HG03045 (cell line): ENCODE data around the gene TIGD6.
"Not testable (repeated sequence)": the region's sequence is repeated elsewhere in the genome, so short reads cannot be mapped to it uniquely, and the experiment has no call there.

Experiments used
- ATAC-seq: cut with Tn5 transposase; IDR thresholded peaks from one replicate; pipeline ENCODE4 v1.9.1; 2021; ENCODE audit warnings: mild to moderate bottlenecking, moderate library complexity; ENCODE audit not compliant: unreplicated experiment

TIGD6 gene

DNA sequence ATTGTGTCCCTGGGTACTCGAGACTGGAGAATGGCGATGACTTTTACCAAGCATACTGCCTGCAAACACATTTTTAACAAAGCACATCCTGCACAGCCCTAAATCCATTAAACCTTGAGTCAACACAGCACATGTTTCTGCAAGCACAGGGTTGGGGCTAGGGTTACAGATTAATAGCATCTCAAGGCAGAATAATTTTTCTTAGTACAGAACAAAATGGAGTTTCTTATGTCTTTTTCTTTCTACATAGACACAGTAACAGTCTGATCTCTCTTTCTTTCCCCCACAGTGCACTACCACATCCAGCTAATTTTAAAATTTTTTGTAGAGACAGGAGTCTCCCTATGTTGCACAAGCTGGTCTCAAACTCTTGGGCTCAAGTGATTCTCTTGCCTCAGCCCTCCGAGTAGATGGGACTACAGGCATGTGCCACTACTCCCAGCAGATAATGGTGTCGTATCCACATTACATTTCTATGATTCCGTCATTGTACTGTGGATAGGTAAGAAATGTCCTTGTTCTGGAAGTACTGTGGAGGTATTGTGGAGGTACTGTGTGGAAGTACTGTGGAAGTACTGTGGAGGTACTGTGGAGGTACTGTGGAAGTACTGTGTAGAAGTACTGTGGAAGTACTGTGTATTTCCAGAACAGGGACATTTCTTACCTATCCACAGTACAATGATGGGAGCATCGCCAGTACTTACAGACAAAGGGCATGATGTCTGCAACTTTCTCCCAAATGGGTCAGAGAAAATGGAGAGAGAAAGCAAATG lies 57.1 kb downstream of the TIGD6 start:
- ATAC-seq = not testable (repeated sequence)
